K562 (cell line): Measurements from ENCODE around the gene TTC39B. TPM values are rescaled to one million over a fixed set of nuclear protein-coding genes. Genes with fewer than 3 reads are reported as not detected.

Source experiments
- polyA plus RNA-seq, 8 experiments: library from polyadenylated mRNA; depleted of rRNA in 4 of 8; stranded (reverse) in 5 of 8; unstranded in 3 of 8; fragments of >200 nt; fragmentation: Nextera tagmentation in 2 of 8; fragmentation: Illumina TruSeq in 1 of 8; extraction: Ambion mirVana in 2 of 8; extraction: Trizol in 1 of 8; gene quantifications; 2 replicates each; pipeline versions ENCODE4 v1.2.1 to v1.2.3, GENCODE V29; 2011 to 2014; ENCODE audit warnings: inconsistent platforms in 1 of 8, missing spikeins in 1 of 8
- total RNA-seq, 7 experiments: library from RNA; depleted of rRNA in 6 of 7; stranded (reverse); fragments of >200 nt in 6 of 7; fragmentation: Illumina TruSeq in 2 of 7; extraction: Trizol in 2 of 7; gene quantifications; 2 replicates each; pipeline versions ENCODE4 v1.2.1 to v1.2.3, GENCODE V29; 2011 to 2021; ENCODE audit warnings: low replicate concordance in 1 of 7
- TF ChIP-seq, protein P1 (sequence below): fragments of 450-650 bp; IDR thresholded peaks from 2 replicates; pipeline ENCODE4 v1.6.1; 2016; ENCODE audit warnings: mild to moderate bottlenecking, moderate library complexity

TTC39B gene
- total and polyA plus RNA-seq, 9 of the 15 experiments (the other 6 are each of a cell fraction or from before 2014, with no cell fraction given): 0.32 to 1.2 (median 0.95) TPM

DNA sequence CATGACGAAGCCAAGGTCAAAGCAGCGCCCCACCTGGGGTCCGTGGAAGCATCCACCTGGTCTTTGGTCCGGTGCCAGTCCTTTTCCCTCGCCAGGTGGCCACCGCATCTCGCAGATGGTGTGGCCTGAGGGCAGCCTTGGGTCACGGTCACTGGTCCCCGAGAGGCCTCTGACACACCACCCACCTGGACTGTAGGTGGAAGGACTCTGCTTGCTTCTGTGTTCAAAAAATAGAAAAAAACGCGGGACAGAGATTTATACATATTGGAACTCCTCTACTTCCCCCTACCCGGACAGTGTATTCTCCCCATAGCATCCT, 466 bp upstream of the TTC39B start (continued):
- TF ChIP-seq, protein P1, sequence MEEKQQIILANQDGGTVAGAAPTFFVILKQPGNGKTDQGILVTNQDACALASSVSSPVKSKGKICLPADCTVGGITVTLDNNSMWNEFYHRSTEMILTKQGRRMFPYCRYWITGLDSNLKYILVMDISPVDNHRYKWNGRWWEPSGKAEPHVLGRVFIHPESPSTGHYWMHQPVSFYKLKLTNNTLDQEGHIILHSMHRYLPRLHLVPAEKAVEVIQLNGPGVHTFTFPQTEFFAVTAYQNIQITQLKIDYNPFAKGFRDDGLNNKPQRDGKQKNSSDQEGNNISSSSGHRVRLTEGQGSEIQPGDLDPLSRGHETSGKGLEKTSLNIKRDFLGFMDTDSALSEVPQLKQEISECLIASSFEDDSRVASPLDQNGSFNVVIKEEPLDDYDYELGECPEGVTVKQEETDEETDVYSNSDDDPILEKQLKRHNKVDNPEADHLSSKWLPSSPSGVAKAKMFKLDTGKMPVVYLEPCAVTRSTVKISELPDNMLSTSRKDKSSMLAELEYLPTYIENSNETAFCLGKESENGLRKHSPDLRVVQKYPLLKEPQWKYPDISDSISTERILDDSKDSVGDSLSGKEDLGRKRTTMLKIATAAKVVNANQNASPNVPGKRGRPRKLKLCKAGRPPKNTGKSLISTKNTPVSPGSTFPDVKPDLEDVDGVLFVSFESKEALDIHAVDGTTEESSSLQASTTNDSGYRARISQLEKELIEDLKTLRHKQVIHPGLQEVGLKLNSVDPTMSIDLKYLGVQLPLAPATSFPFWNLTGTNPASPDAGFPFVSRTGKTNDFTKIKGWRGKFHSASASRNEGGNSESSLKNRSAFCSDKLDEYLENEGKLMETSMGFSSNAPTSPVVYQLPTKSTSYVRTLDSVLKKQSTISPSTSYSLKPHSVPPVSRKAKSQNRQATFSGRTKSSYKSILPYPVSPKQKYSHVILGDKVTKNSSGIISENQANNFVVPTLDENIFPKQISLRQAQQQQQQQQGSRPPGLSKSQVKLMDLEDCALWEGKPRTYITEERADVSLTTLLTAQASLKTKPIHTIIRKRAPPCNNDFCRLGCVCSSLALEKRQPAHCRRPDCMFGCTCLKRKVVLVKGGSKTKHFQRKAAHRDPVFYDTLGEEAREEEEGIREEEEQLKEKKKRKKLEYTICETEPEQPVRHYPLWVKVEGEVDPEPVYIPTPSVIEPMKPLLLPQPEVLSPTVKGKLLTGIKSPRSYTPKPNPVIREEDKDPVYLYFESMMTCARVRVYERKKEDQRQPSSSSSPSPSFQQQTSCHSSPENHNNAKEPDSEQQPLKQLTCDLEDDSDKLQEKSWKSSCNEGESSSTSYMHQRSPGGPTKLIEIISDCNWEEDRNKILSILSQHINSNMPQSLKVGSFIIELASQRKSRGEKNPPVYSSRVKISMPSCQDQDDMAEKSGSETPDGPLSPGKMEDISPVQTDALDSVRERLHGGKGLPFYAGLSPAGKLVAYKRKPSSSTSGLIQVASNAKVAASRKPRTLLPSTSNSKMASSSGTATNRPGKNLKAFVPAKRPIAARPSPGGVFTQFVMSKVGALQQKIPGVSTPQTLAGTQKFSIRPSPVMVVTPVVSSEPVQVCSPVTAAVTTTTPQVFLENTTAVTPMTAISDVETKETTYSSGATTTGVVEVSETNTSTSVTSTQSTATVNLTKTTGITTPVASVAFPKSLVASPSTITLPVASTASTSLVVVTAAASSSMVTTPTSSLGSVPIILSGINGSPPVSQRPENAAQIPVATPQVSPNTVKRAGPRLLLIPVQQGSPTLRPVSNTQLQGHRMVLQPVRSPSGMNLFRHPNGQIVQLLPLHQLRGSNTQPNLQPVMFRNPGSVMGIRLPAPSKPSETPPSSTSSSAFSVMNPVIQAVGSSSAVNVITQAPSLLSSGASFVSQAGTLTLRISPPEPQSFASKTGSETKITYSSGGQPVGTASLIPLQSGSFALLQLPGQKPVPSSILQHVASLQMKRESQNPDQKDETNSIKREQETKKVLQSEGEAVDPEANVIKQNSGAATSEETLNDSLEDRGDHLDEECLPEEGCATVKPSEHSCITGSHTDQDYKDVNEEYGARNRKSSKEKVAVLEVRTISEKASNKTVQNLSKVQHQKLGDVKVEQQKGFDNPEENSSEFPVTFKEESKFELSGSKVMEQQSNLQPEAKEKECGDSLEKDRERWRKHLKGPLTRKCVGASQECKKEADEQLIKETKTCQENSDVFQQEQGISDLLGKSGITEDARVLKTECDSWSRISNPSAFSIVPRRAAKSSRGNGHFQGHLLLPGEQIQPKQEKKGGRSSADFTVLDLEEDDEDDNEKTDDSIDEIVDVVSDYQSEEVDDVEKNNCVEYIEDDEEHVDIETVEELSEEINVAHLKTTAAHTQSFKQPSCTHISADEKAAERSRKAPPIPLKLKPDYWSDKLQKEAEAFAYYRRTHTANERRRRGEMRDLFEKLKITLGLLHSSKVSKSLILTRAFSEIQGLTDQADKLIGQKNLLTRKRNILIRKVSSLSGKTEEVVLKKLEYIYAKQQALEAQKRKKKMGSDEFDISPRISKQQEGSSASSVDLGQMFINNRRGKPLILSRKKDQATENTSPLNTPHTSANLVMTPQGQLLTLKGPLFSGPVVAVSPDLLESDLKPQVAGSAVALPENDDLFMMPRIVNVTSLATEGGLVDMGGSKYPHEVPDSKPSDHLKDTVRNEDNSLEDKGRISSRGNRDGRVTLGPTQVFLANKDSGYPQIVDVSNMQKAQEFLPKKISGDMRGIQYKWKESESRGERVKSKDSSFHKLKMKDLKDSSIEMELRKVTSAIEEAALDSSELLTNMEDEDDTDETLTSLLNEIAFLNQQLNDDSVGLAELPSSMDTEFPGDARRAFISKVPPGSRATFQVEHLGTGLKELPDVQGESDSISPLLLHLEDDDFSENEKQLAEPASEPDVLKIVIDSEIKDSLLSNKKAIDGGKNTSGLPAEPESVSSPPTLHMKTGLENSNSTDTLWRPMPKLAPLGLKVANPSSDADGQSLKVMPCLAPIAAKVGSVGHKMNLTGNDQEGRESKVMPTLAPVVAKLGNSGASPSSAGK: 0 out of 2 replicates have a peak, but pooled peaks have one; percentile 15
